ENCODE measurements around the gene ACVRL1.

ACVRL1 gene

GRCh38 chr12:51898506-51898905 is 8.8 kb upstream of the ACVRL1 start:
- DNase-seq (ENCODE audit: low read depth in 2 of 2, low spot score in 1 of 2): no peak

DNA sequence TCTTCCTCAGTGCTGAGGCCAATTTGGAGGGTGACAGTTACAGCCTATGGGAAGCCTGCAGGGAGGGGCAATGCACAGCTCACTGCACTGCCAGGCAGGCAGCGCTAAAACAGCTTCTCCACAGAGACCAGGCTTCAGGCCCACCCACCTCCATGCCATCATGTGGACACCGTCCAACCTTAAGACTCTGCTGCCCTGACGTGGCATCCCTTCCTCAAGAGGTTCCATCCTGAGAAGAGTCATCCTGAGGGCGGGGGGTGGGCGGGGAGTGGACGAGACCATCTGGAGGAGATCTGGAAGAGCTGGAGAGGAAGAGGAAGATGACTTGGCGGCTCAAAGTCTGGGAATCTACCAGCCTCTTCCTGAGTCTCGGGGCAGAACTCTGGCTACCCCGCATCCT is 8.4 kb upstream of the ACVRL1 start:
- no peak for DNase-seq (ENCODE audit: low read depth in 2 of 2, low spot score in 1 of 2)

DNA sequence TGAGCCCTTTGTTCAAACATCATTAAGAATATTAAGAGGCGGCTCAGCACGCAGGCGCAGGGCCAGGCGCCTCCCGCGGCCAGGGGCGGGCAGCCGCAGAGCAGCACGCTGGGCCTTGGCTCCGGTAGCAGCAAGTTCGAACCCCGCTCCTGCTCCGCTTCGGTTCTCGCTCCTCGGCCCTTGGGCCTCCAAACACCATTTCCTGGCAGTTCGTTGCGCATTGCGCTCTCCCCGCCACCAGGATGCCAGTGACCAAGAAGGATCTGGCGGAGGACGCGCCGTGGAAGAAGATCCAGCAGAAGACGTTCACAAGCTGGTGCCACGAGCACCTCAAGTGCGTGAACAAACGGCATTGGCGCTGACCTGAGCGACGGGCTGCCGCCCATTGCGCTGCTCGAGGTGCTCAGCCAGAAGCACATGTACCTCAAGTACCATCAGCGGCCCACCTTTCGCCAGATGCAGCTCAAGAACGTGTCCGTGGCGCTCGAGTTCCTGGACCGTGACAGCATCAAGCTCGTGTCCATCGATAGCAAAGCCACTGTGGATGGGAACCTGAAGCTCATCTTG is 6.9 kb upstream of the ACVRL1 start:
- DNase-seq (ENCODE audit: low read depth in 2 of 2, low spot score in 1 of 2): no peak

DNA sequence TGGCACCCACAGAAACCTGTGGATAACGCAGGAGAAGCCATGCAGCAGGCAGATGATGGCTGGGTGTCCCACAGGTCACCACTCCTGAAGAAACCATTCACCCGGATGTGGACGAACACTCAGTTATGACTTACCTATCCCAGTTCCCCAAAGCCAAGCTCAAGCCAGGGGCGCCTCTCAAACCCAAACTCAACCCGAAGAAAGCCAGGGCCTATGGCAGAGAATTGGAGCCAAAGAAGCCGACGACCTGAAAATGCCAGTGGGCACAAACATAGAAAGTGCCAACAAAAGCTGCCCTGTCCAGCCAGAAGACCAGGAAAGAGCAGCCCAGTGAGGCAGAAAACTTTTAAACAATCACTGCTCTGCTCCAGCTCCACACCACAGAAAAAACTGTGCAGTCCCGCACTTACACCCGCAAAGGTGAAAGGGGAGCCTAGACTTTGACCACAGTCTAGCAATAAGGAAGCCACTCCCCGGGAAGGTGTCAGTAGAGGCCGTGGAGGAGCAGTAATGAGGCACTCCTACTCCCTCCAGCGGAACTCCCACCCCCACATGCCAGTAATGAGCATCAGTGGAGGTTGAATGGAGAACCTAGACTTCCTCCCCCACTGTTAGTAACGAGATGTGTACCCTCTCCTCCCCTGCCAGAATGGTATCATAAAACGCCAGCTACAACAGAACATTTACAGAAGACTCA is 6.0 kb upstream of the ACVRL1 start:
- no peak for DNase-seq (ENCODE audit: low read depth in 2 of 2, low spot score in 1 of 2)

GRCh38 chr12:51901881-51902280 is 5.4 kb upstream of the ACVRL1 start:
- DNase-seq (ENCODE audit: low read depth in 2 of 2, low spot score in 1 of 2): no peak

- DNase-seq (ENCODE audit: low read depth in 2 of 2, low spot score in 1 of 2): no peak
Measured at GRCh38 chr12:51904951-51905470, 2.3 kb upstream of the ACVRL1 start.

- DNase-seq (ENCODE audit: low read depth in 2 of 2, low spot score in 1 of 2): no peak
Measured at GRCh38 chr12:51905471-51906429, 1.6 kb upstream of the ACVRL1 start.

GRCh38 chr12:51906430-51907082 is 748 bp upstream of the ACVRL1 start:
- DNase-seq (ENCODE audit: low read depth in 2 of 2, low spot score in 1 of 2): no peak

DNA sequence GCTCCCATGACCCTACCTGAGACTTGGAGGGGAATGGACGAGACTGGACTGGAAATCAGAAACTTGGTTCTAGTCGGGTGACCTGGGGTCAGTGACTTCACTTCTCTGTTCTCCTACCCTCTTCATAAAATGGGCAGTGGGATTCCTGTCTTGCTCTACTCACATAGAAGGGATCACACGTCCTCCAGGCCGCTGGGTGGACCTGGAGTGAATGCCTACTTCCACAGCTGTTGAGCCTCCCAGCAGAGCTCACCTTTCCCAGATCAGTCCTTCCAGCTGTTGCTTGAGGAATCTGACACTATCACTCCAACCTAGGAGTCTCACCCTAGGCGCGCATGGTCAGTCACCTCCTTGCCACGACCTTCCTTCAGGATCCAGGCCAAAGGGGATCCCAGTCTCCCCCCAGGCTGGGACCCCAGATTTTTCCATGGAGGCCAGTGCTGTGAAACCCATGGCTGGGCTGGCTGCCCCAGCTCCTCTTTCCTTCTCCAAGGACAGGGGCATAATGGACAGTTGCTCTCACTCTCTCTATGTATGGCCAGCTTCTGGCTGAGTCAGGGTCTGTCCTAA is 637 bp downstream of the ACVRL1 start:
- no peak for DNase-seq (ENCODE audit: low read depth in 2 of 2, low spot score in 1 of 2)

DNA sequence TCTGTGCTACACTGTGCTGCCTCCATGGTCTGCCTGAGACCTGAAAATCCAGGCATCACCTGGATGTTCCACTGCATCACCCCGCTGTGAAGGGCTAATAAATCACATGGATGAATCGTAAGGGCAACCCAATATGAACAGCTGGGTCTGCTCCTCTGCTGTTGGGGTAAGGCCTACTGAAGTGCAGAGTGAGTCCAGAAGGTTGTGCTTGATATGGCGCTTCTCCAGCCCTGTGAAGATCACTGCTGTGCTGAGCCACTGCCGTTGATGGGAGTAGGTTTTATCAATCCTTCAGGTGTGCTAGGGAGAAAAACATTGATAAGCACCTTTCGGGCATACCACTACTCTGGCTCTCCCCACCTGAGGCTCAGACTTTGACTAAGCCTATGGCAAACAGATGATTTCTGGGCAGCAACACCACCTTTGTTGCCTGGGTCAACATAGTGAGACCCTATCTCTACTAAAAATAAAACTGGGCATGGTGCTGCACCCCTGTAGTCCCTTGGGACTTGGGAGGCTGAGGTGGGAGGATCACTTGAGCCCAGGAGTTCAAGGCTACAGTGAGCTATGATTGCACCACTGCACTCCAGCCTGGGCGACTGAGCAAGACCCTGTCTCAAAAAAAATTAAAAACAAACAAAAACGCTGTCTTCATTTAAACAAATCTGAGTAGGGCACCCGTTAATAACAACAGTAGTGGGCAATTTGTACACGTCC is 1.7 kb downstream of the ACVRL1 start:
- DNase-seq (ENCODE audit: low read depth in 2 of 2, low spot score in 1 of 2): no peak

DNA sequence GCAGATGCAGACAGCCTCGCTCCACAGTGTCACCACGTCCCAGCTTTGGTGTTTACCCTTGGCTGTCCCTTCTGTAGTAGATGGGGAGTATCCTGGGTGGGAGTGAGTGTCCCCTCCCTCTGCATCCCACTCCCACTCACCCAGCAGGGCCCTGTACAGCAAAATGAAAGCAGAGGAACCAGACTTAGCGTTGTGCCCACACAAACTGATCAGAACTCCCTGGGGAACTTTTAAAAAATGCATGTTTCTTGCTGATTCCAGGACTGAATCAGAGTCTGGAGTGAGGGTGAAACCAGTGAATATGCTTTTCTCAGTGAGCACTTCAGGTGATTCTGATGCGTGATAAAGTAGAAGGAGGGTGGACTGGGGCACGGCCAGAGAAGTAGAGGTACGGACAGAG is 2.9 kb downstream of the ACVRL1 start:
- no peak for DNase-seq (ENCODE audit: low read depth in 2 of 2, low spot score in 1 of 2)

DNA sequence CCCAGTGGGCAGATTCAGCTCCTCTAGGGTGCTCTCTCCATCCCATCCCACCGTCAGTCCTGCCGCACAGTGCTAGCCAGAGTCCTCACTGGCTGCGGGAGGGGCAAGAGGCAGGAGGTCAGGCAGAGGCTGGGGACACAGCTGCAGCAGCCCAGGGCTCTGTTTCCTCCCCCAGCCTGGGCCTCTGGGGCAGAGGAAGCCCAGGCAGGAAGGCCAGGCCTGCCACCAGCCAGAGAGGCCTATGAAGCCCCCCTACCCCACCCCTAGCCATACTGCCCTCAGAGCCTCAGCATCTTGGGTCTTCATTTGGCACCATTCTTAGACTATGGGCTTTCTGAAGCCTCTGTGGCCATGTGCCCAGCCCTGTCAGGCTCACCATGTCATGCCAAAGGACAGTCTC is 3.4 kb downstream of the ACVRL1 start:
- no peak for DNase-seq (ENCODE audit: low read depth in 2 of 2, low spot score in 1 of 2)

GRCh38 chr12:51911307-51911706 is 4.0 kb downstream of the ACVRL1 start:
- no peak for DNase-seq (ENCODE audit: low read depth in 2 of 2, low spot score in 1 of 2)

DNA sequence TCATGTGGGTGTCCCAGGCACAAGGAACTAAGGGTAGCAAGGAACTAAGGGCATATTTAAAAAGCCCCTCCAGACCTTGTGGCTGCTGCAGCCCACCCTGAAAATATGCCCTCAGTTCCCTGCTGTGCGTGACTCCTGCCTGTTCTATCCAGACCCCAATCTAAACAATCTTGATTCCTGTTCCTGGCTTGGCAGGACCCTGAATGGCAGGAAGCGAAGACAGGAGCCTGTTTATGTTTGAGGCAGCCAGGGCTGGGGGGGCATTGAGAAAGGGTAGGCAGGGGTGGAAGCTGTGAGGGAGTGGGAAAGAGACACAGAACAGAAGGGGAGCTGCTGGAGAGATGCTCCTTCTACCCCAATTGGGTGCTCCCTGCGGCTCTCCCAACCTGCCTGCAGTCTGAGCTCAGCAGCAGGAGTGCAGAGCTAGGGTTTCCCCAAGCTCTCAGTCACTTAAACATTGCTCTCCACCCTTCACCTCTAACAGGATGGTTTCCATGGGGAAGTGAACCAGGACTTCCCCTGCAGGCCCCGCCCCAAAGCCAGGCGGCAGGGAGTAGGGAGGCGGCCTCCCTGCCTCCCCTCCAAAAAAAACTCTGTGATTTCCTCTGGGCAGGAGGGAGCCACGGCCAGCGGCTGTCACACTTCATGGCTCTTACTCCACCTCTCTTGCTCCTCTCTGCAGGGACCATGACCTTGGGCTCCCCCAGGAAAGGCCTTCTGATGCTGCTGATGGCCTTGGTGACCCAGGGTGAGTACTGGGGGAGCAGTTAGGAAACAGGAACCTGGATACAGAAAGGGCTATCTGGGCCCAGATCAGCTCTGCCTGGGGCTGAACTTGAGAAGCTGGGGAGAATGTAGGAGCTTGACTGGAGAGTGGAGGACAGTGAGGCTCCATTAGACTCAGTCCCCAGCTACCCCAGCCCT is 4.7 kb downstream of the ACVRL1 start:
- DNase-seq (ENCODE audit: low read depth in 2 of 2, low spot score in 1 of 2): no peak

DNA sequence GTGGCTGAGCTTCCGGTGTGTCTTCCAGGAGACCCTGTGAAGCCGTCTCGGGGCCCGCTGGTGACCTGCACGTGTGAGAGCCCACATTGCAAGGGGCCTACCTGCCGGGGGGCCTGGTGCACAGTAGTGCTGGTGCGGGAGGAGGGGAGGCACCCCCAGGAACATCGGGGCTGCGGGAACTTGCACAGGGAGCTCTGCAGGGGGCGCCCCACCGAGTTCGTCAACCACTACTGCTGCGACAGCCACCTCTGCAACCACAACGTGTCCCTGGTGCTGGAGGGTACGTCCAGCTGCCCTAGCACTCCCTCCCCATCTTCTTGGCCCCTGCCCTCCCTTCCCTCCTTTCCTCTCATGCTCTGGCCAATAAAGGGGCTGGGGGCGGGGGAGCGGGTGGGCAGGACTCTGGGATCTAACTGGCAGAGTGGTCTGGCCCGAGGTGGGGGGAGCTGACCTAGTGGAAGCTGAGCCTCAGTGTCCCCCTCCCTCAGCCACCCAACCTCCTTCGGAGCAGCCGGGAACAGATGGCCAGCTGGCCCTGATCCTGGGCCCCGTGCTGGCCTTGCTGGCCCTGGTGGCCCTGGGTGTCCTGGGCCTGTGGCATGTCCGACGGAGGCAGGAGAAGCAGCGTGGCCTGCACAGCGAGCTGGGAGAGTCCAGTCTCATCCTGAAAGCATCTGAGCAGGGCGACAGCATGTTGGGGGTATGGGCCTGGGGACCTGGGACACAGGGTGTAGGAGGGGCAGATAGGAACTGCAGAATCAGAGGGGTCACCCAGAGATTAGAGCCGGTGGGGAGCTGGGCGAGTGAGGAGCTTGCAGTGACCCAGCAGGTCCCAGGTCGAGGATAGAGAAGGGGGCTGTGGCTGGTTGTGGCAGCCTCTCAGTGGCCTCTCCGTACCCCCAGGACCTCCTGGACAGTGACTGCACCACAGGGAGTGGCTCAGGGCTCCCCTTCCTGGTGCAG is 6.0 kb downstream of the ACVRL1 start:
- no peak for DNase-seq (ENCODE audit: low read depth in 2 of 2, low spot score in 1 of 2)

DNA sequence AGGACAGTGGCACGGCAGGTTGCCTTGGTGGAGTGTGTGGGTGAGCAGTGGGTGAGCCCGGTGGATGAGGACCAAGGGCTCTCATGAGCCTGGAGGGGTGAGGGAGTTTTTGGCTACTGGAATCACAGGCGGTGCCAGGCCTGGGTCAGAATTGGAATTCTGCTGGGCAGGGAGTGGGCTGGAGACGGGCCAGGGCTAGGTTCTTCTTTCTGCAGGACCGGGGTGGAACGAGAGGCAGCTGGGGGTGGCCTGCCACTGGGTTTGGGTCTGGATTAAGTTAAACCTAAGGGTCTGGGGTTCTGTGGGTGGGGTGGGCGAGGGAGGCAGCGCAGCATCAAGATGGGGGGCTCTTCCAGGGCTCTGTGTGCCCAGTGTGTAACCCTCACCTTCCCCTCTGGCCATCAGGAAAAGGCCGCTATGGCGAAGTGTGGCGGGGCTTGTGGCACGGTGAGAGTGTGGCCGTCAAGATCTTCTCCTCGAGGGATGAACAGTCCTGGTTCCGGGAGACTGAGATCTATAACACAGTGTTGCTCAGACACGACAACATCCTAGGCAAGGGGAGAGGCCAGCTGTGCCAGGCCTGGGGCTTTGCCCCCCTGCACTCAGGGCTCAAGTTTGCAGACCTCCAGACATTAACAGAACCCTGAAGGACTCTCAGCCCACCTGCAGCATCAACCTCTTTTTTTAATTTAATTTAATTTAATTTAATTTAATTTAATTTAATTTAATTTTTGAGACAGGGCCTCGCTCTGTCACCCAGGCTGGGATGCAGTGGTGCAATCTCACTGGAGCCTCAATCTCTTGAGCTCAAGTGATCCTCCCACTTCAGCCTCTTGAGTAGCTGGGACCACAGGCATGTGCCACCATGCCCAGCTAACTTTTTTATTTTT is 7.0 kb downstream of the ACVRL1 start:
- no peak for DNase-seq (ENCODE audit: low read depth in 2 of 2, low spot score in 1 of 2)

GRCh38 chr12:51915003-51915625 is 7.8 kb downstream of the ACVRL1 start:
- DNase-seq (ENCODE audit: low read depth in 2 of 2, low spot score in 1 of 2): no peak
